ENCODE results near the gene TESK2.
"Not testable (repeated sequence)": the region's sequence is repeated elsewhere in the genome, so short reads cannot be mapped to it uniquely, and the experiment has no call there.

TESK2 gene

GRCh38 chr1:45490626-45491486, at the start of gene TESK2:
Gene TESK2, minus strand, starts transcription at chr1:45491163. Its CDS starts 33,378 bp downstream, at chr1:45457785.
- DNase-seq (ENCODE audit: low spot score), result peak; percentile 98

- no peak for DNase-seq (ENCODE audit: low spot score)
Observed at GRCh38 chr1:45536886-45537285, 45.9 kb upstream of the TESK2 start.

GRCh38 chr1:45535988-45536766, 45.2 kb upstream of the TESK2 start:
- no peak for DNase-seq (ENCODE audit: low spot score)

GRCh38 chr1:45531873-45532272, 40.9 kb upstream of the TESK2 start:
- DNase-seq (ENCODE audit: low spot score), result no peak

GRCh38 chr1:45530632-45531135, 39.7 kb upstream of the TESK2 start:
- no peak for DNase-seq (ENCODE audit: low spot score)

GRCh38 chr1:45526135-45526644, 35.2 kb upstream of the TESK2 start:
- no peak for DNase-seq (ENCODE audit: low spot score)

- not testable (repeated sequence) for DNase-seq (ENCODE audit: low spot score)
Observed at GRCh38 chr1:45523975-45524374, 33.0 kb upstream of the TESK2 start.

GRCh38 chr1:45523516-45523915, 32.6 kb upstream of the TESK2 start:
- DNase-seq (ENCODE audit: low spot score), result not testable (repeated sequence)

- DNase-seq (ENCODE audit: low spot score), result no peak
Observed at GRCh38 chr1:45522324-45523104, 31.6 kb upstream of the TESK2 start.

- DNase-seq (ENCODE audit: low spot score), result peak; percentile 99
Observed at GRCh38 chr1:45521413-45522323, 30.7 kb upstream of the TESK2 start, which contains the start of gene PRDX1. Gene PRDX1, minus strand, starts transcription at chr1:45521884. Its CDS starts 2,841 bp downstream, at chr1:45519043.

- DNase-seq (ENCODE audit: low spot score), result not testable (repeated sequence)
Observed at GRCh38 chr1:45519774-45520173, 28.8 kb upstream of the TESK2 start.

- DNase-seq (ENCODE audit: low spot score), result no peak
Observed at GRCh38 chr1:45518910-45519309, 27.9 kb upstream of the TESK2 start.

GRCh38 chr1:45518366-45518765, 27.4 kb upstream of the TESK2 start:
- not testable (repeated sequence) for DNase-seq (ENCODE audit: low spot score)

GRCh38 chr1:45516465-45516864, 25.5 kb upstream of the TESK2 start:
- no peak for DNase-seq (ENCODE audit: low spot score)

- no peak for DNase-seq (ENCODE audit: low spot score)
Observed at GRCh38 chr1:45516036-45516435, 25.1 kb upstream of the TESK2 start.

- DNase-seq (ENCODE audit: low spot score), result not testable (repeated sequence)
Observed at GRCh38 chr1:45513532-45514260, 22.7 kb upstream of the TESK2 start.

- peak; percentile 68 for DNase-seq (ENCODE audit: low spot score)
Observed at GRCh38 chr1:45512641-45513054, 21.7 kb upstream of the TESK2 start.

GRCh38 chr1:45510972-45511527, 20.1 kb upstream of the TESK2 start:
- DNase-seq (ENCODE audit: low spot score), result no peak
